ENCODE data around the gene REV3L.

DNA sequence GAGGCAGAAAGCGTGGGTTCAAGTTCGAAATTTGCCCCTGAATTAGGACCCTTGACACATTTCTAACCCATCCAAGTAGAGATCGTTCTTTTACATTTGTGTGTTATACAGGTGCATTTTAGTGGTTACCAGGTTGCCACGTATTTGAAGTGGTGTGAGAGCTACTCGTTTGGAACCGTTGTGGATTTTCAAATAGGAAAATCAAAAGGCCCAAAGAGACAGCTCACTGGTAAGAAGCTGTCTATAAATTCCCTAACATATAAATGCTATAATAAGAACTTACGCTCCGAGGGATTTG lies 1.6 kb upstream of the REV3L start:
- TF ChIP-seq EP300 (IDR thresholded peaks at IDR 0.05) (no peak), POLR2AphosphoS5 (IDR thresholded peaks at IDR 0.05) (no peak), POLR2A (IDR thresholded peaks at IDR 0.05) (no peak)
- TF ChIP-seq, protein P1, sequence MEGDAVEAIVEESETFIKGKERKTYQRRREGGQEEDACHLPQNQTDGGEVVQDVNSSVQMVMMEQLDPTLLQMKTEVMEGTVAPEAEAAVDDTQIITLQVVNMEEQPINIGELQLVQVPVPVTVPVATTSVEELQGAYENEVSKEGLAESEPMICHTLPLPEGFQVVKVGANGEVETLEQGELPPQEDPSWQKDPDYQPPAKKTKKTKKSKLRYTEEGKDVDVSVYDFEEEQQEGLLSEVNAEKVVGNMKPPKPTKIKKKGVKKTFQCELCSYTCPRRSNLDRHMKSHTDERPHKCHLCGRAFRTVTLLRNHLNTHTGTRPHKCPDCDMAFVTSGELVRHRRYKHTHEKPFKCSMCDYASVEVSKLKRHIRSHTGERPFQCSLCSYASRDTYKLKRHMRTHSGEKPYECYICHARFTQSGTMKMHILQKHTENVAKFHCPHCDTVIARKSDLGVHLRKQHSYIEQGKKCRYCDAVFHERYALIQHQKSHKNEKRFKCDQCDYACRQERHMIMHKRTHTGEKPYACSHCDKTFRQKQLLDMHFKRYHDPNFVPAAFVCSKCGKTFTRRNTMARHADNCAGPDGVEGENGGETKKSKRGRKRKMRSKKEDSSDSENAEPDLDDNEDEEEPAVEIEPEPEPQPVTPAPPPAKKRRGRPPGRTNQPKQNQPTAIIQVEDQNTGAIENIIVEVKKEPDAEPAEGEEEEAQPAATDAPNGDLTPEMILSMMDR (IDR thresholded peaks at IDR 0.05) = no peak
